HepG2 (cell line): ENCODE data around the gene TSC22D2. TPM values are rescaled to one million over a fixed set of nuclear protein-coding genes. Genes with fewer than 3 reads are reported as not detected.

Experiments used
- ATAC-seq: fragments of 200-7000 bp; cut with Tn5 transposase; 3 replicates; pipeline ENCODE4 v1.9.1; 2020; ENCODE audit warnings: mild to moderate bottlenecking, moderate library complexity
- BruUV-seq: library from RNA; stranded (reverse); fragments of 400-500 nt; replicated peaks from 2 replicates; lab custom pipeline; 2021; lab: Mats Ljungman, UMichigan
- CTCF ChIA-PET: fragments of 300-600 bp; formaldehyde crosslinking; extraction: SDS; loops from one replicate; lab custom pipeline; 2021; ENCODE audit warnings: low total read pairs, inconsistent platforms, low intra/inter-chr PET ratio; lab: Yijun Ruan, JAX
- POLR2A ChIA-PET: fragments of 350-600 bp; sonication (Branson Sonifier 250); formaldehyde crosslinking; loops from one replicate; lab custom pipeline; 2020; ENCODE audit warnings: antibody characterized with exemption, inconsistent platforms; lab: Yijun Ruan, JAX
- DNase-seq: peaks from one replicate; pipeline ENCODE4 v3.0.0-alpha.2; 2015; ENCODE audit warnings: low spot score
- FAIRE-seq: peaks from 3 replicates; lab custom pipeline; 2011; peaks lifted over from hg19 to GRCh38; lab: Jason Lieb, UNC
- H2AFZ ChIP-seq: one replicate; pipeline ENCODE4 v1.6.1; 2011; ENCODE audit warnings: low read length, inconsistent platforms
- H3K27ac ChIP-seq: fragments of 300-600 bp; 3 replicates; pipeline ENCODE4 v1.8.0; 2011; ENCODE audit warnings: mixed run types, mild to moderate bottlenecking, mixed read lengths, low read length, inconsistent platforms; ENCODE audit not compliant: insufficient read depth; ENCODE audit errors: extremely low read length
- H3K27me3 ChIP-seq, 2 experiments: fragments of 200-600 bp in 1 of 2; 2 replicates in 1 of 2; 3 replicates in 1 of 2; pipeline versions ENCODE4 v1.6.0 to v1.8.0; 2011; ENCODE audit warnings: low read length in 2 of 2, mild to moderate bottlenecking in 2 of 2, moderate library complexity in 2 of 2, inconsistent platforms in 1 of 2; ENCODE audit not compliant: insufficient read depth in 2 of 2, control insufficient read depth in 1 of 2
- H3K36me3 ChIP-seq, 2 experiments: fragments of 200-600 bp in 1 of 2; replicated peaks in 1 of 2; 2 replicates in 1 of 2; 3 replicates in 1 of 2; pipeline versions ENCODE4 v1.5.1 to v1.8.0; 2011; ENCODE audit warnings: low read length in 2 of 2, inconsistent platforms in 1 of 2; ENCODE audit not compliant: insufficient read depth in 2 of 2, control insufficient read depth in 1 of 2
- H3K4me1 ChIP-seq: 2 replicates; pipeline ENCODE4 v1.5.1; 2012; ENCODE audit warnings: low read length, inconsistent platforms; ENCODE audit not compliant: insufficient read depth
- H3K4me2 ChIP-seq: 2 replicates; pipeline ENCODE4 v1.6.0; 2011; ENCODE audit warnings: low read depth, low read length, inconsistent platforms
- H3K4me3 ChIP-seq, 3 experiments: fragments of 200-600 bp in 1 of 3; sonication (generic), shearing (Covaris generic) in 1 of 3; replicated peaks in 1 of 3; 2 replicates each; pipeline ENCODE4 v1.5.1; 2011 to 2016; ENCODE audit warnings: low read length in 3 of 3, inconsistent platforms in 2 of 3, low read depth in 2 of 3, mild to moderate bottlenecking in 2 of 3, control low read depth in 1 of 3, mixed read lengths in 1 of 3; ENCODE audit not compliant: insufficient read depth in 1 of 3
- H3K79me2 ChIP-seq: one replicate; pipeline ENCODE4 v1.6.1; 2011; ENCODE audit warnings: low read length, inconsistent platforms; ENCODE audit not compliant: insufficient read depth
- H3K9ac ChIP-seq: 2 replicates; pipeline ENCODE4 v1.6.0; 2011; ENCODE audit warnings: mild to moderate bottlenecking, low read depth, low read length, inconsistent platforms; ENCODE audit not compliant: insufficient read depth
- H3K9me3 ChIP-seq: 2 replicates; pipeline ENCODE4 v1.5.1; 2012; ENCODE audit warnings: mild to moderate bottlenecking, low read length
- H4K20me1 ChIP-seq: 2 replicates; pipeline ENCODE4 v1.6.0; 2011; ENCODE audit warnings: inconsistent platforms, mild to moderate bottlenecking, low read length, moderate library complexity; ENCODE audit not compliant: insufficient read depth
- GATAD2A ChIP-seq: IDR thresholded peaks from 2 replicates; pipeline ENCODE4 v1.6.1; 2016
- HDAC6 ChIP-seq: fragments of 200-600 bp; sonication (generic); IDR thresholded peaks from 2 replicates; pipeline ENCODE4 v1.7.0; 2017; ENCODE audit warnings: mild to moderate bottlenecking, antibody characterized with exemption, low read length, low read depth
- HHEX ChIP-seq: IDR thresholded peaks from 2 replicates; pipeline ENCODE4 v1.6.1; 2016; ENCODE audit warnings: control low read depth
- MIXL1 ChIP-seq: IDR thresholded peaks from 2 replicates; pipeline ENCODE4 v1.6.1; 2016
- RFX5 ChIP-seq: IDR thresholded peaks from 2 replicates; pipeline ENCODE4 v1.6.1; 2011; ENCODE audit warnings: low read depth, low read length, improper control_type of control experiment
- RXRB ChIP-seq: IDR thresholded peaks from 2 replicates; pipeline ENCODE4 v1.6.1; 2016; ENCODE audit warnings: borderline replicate concordance, missing genetic modification reagents, missing compliant biosample characterization
- ZBTB42 ChIP-seq: sonication (generic); formaldehyde crosslinking; IDR thresholded peaks from 2 replicates; pipeline ENCODE4 v1.5.0; 2020; ENCODE audit warnings: mild to moderate bottlenecking, missing genetic modification reagents
- ZFP62 ChIP-seq: sonication (generic); formaldehyde crosslinking; IDR thresholded peaks from 2 replicates; pipeline ENCODE4 v1.4.0; 2020; ENCODE audit warnings: missing genetic modification reagents
- ZNF382 ChIP-seq: sonication (generic); formaldehyde crosslinking; IDR thresholded peaks from 2 replicates; pipeline ENCODE4 v1.5.0; 2020; ENCODE audit warnings: missing genetic modification reagents, mild to moderate bottlenecking, borderline replicate concordance
- ZNF547 ChIP-seq: sonication (generic); formaldehyde crosslinking; IDR thresholded peaks from 2 replicates; pipeline ENCODE4 v1.5.1; 2020; ENCODE audit warnings: mild to moderate bottlenecking, missing genetic modification reagents
- ZNF879 ChIP-seq: sonication (generic); formaldehyde crosslinking; IDR thresholded peaks from 2 replicates; pipeline ENCODE4 v1.8.1; 2023; ENCODE audit warnings: missing genetic modification reagents
- WGBS: methylation state at CpG from one replicate; pipeline ENCODE4 v1.1.6; 2017; ENCODE audit warnings: low lambda C conversion rate; 5-methylcytosine and 5-hydroxymethylcytosine counted together
- in situ Hi-C: cut with HindIII; loops from 2 replicates; pipeline ENCODE4 v1.10.0; 2017; ENCODE audit warnings: low pct_unique_long_range_greater_than_20kb; ENCODE audit not compliant: extremely low pct_ligation_motif_present
- intact Hi-C: fragments of 100-400 bp; cut with micrococcal nuclease; formaldehyde crosslinking; loops from one replicate; pipeline ENCODE4 v1.10.0; 2022; ENCODE audit not compliant: unreplicated experiment
- polyA plus RNA-seq, 8 experiments: library from polyadenylated mRNA; depleted of rRNA in 3 of 8; stranded (reverse) in 7 of 8; unstranded in 1 of 8; fragments of >200 nt; fragmentation: Illumina TruSeq in 4 of 8; extraction: Trizol in 4 of 8; gene quantifications; 2 replicates each; pipeline versions ENCODE4 v1.2.1 to v1.2.3, GENCODE V29; 2011 to 2016; ENCODE audit warnings: low read depth in 4 of 8, missing spikeins in 1 of 8, mixed read lengths in 1 of 8; ENCODE audit not compliant: insufficient read depth in 1 of 8
- total RNA-seq, 5 experiments: library from RNA; depleted of rRNA; stranded (reverse); fragments of >200 nt; fragmentation: Illumina TruSeq; extraction: Trizol; gene quantifications; 2 replicates each; pipeline ENCODE4 v1.2.3, GENCODE V29; 2016; ENCODE audit warnings: low read depth in 1 of 5
- TF ChIP-seq, protein P1 (sequence below): sonication (generic); formaldehyde crosslinking; IDR thresholded peaks from 2 replicates; pipeline ENCODE4 v1.5.1; 2020; ENCODE audit warnings: missing genetic modification reagents, mild to moderate bottlenecking, borderline replicate concordance
- TF ChIP-seq, protein P2 (sequence below): sonication (generic); formaldehyde crosslinking; conservative IDR thresholded peaks from 2 replicates; pipeline ENCODE4 v1.8.0; 2022; ENCODE audit warnings: missing genetic modification reagents
- TF ChIP-seq, protein P3 (sequence below): sonication (generic); formaldehyde crosslinking; IDR thresholded peaks from 2 replicates; pipeline ENCODE4 v1.5.0; 2020; ENCODE audit warnings: mild to moderate bottlenecking, missing genetic modification reagents
- TF ChIP-seq, protein P4 (sequence below): sonication (generic); formaldehyde crosslinking; IDR thresholded peaks from 2 replicates; pipeline ENCODE4 v1.4.0; 2020; ENCODE audit warnings: mild to moderate bottlenecking, missing genetic modification reagents

Gene TSC22D2
- total and polyA plus RNA-seq, 2 of the 13 experiments (the other 11 are each of a cell fraction or from before 2014, with no cell fraction given), result 4.6 to 8.2 TPM

DNA sequence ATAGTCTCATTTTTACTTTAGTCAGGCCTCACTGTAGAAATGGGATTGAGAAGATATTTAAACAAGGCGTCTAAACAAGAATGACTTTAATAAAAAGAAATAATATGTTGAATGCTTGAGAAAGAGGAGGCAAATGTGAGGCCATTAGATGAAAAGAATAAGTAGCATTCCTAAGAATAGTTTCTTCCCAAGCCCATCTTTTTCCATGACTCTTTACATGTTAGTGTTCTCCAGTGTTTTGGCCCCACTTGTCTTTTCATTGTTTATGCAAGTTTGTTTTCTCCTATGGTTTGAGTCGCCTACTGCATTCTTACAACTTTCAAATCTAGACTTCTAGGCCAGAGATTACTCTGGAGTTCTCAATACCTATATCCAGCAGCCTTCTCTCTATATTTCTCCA is 39.0 kb downstream of the TSC22D2 start (continued):
- TF ChIP-seq MIXL1 (CRISPR knock-in tag), result no peak
- no peak for TF ChIP-seq ZFP62 (CRISPR knock-in tag)
- no peak for TF ChIP-seq ZBTB42
- TF ChIP-seq, protein P1, sequence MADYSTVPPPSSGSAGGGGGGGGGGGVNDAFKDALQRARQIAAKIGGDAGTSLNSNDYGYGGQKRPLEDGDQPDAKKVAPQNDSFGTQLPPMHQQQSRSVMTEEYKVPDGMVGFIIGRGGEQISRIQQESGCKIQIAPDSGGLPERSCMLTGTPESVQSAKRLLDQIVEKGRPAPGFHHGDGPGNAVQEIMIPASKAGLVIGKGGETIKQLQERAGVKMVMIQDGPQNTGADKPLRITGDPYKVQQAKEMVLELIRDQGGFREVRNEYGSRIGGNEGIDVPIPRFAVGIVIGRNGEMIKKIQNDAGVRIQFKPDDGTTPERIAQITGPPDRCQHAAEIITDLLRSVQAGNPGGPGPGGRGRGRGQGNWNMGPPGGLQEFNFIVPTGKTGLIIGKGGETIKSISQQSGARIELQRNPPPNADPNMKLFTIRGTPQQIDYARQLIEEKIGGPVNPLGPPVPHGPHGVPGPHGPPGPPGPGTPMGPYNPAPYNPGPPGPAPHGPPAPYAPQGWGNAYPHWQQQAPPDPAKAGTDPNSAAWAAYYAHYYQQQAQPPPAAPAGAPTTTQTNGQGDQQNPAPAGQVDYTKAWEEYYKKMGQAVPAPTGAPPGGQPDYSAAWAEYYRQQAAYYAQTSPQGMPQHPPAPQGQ, result no peak
- TF ChIP-seq GATAD2A (CRISPR knock-in tag), result no peak

DNA sequence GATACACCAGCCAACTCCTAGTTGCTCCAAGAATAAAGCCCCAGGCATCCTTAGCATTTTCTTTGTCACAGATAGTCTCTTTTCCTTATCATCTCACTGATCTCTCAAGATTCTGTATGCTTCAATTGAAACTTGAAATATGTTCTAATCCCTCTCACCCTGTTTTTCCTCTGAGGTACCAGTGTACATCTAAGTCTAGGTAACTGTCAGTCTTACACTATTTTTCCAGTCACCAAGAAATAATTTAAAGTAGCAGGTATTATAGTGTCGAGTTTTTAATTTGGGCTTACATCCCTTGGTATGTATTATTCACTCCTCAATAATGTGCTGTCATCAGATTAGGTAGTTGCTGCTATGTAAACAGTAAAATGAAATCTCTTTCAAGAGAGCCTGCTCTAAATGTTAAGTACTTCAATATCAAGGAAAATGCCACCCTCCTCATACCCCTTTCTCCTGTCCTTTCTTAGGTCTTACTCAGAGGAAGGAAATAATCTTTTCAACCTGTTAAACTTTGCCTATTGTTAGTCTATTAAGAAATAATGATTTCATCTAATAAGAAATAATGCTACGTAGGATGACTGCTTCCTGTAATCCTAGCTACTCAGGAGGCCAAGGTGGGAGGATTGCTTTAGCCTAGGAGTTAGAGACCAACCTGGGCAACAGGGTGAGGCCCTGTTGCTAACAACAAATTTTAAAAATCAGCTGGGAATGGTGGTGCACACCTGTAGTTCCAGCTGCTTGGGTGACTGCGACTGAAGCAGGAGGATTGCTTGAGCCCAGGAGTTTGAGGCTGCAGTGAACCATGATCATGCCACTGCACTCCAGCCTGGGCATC is 39.8 kb downstream of the TSC22D2 start:
- TF ChIP-seq HHEX (no peak), HDAC6 (no peak), ZNF879 (CRISPR knock-in tag) (no peak), RXRB (CRISPR knock-in tag) (no peak), RFX5 (no peak), ZNF382 (no peak), ZNF547 (CRISPR knock-in tag) (no peak)
- TF ChIP-seq, protein P2, sequence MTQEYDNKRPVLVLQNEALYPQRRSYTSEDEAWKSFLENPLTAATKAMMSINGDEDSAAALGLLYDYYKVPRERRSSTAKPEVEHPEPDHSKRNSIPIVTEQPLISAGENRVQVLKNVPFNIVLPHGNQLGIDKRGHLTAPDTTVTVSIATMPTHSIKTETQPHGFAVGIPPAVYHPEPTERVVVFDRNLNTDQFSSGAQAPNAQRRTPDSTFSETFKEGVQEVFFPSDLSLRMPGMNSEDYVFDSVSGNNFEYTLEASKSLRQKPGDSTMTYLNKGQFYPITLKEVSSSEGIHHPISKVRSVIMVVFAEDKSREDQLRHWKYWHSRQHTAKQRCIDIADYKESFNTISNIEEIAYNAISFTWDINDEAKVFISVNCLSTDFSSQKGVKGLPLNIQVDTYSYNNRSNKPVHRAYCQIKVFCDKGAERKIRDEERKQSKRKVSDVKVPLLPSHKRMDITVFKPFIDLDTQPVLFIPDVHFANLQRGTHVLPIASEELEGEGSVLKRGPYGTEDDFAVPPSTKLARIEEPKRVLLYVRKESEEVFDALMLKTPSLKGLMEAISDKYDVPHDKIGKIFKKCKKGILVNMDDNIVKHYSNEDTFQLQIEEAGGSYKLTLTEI (CRISPR knock-in tag), result no peak
- TF ChIP-seq, protein P3, sequence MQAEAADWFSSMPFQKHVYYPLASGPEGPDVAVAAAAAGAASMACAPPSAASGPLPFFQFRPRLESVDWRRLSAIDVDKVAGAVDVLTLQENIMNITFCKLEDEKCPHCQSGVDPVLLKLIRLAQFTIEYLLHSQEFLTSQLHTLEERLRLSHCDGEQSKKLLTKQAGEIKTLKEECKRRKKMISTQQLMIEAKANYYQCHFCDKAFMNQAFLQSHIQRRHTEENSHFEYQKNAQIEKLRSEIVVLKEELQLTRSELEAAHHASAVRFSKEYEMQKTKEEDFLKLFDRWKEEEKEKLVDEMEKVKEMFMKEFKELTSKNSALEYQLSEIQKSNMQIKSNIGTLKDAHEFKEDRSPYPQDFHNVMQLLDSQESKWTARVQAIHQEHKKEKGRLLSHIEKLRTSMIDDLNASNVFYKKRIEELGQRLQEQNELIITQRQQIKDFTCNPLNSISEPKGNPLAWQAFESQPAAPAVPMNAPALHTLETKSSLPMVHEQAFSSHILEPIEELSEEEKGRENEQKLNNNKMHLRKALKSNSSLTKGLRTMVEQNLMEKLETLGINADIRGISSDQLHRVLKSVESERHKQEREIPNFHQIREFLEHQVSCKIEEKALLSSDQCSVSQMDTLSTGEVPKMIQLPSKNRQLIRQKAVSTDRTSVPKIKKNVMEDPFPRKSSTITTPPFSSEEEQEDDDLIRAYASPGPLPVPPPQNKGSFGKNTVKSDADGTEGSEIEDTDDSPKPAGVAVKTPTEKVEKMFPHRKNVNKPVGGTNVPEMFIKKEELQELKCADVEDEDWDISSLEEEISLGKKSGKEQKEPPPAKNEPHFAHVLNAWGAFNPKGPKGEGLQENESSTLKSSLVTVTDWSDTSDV (CRISPR knock-in tag), result no peak
- TF ChIP-seq, protein P4, sequence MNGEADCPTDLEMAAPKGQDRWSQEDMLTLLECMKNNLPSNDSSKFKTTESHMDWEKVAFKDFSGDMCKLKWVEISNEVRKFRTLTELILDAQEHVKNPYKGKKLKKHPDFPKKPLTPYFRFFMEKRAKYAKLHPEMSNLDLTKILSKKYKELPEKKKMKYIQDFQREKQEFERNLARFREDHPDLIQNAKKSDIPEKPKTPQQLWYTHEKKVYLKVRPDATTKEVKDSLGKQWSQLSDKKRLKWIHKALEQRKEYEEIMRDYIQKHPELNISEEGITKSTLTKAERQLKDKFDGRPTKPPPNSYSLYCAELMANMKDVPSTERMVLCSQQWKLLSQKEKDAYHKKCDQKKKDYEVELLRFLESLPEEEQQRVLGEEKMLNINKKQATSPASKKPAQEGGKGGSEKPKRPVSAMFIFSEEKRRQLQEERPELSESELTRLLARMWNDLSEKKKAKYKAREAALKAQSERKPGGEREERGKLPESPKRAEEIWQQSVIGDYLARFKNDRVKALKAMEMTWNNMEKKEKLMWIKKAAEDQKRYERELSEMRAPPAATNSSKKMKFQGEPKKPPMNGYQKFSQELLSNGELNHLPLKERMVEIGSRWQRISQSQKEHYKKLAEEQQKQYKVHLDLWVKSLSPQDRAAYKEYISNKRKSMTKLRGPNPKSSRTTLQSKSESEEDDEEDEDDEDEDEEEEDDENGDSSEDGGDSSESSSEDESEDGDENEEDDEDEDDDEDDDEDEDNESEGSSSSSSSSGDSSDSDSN (CRISPR knock-in tag), result no peak
- FAIRE-seq (no peak), ATAC-seq (no peak), DNase-seq (no peak)
- WGBS, result 95% methylated on average over 3 of the region's 3 CpGs
- Histone ChIP-seq H3K36me3 (no peaks in the 10 kb centered on the region; a peak in 1 of 5 replicates), H3K4me1 (no peaks in the 10 kb centered on the region), H3K4me3 (no peak overlapping the region), H3K4me2 (no peak overlapping the region), H3K9ac (no peak overlapping the region), H4K20me1 (0 out of 2 replicates have a peak, but pooled peaks cover 4% of the 10 kb centered on the region), H3K27me3 (no peaks in the 10 kb centered on the region), H3K27ac (no peak overlapping the region), H3K9me3 (no peaks in the 10 kb centered on the region), H3K79me2 (peaks cover 10% of the 10 kb centered on the region), H2AFZ (no peak overlapping the region)
- intact Hi-C loops, result loop anchor here (5.0 kb wide), 1 partner anchor 36 kb away; no protein-coding TSS in a partner anchor
- ChIA-PET CTCF (no interaction called here), POLR2A (no interaction called here)
- no TSS peak for BruUV-seq
- in situ Hi-C loops, result no loop called here
